SK-N-DZ (cell line): ENCODE measurements around the gene LMNTD1.
"Not testable (repeated sequence)": the region's sequence is repeated elsewhere in the genome, so short reads cannot be mapped to it uniquely, and the experiment has no call there.

Experiments used
- DNase-seq: peaks from one replicate; pipeline ENCODE4 v3.0.0-alpha.2; 2015; ENCODE audit warnings: low spot score
- small RNA-seq, 2 experiments: library from RNA; depleted of rRNA; stranded (forward); fragments of <200 nt; gene quantifications; one replicate each; pipeline ENCODE3, GENCODE V24; 2014

Gene LMNTD1

GRCh38 chr12:25433024-25433423 is 120.1 kb downstream of the LMNTD1 start:
- DNase-seq, result no peak

- no peak for DNase-seq
Observed at GRCh38 chr12:25427337-25428249, 125.5 kb downstream of the LMNTD1 start.

GRCh38 chr12:25426821-25427220 is 126.3 kb downstream of the LMNTD1 start:
- DNase-seq, result not testable (repeated sequence)

Small RNAs within 50 kb of the gene (small RNA-seq; reads per million reads assigned to genes)
- gene TUBB4BP1, result 0 reads per million in 2 experiments
